NCI-H2227 treated with DMSO at 0.1 percent for 48 hours (cell line): Measurements from ENCODE around the gene HIP1.
"Not testable (repeated sequence)": the region's sequence is repeated elsewhere in the genome, so short reads cannot be mapped to it uniquely, and the experiment has no call there.

Experiments
- DNase-seq: peaks from one replicate; lab custom pipeline; 2025; lab: John Stamatoyannopoulos, UW

The HIP1 gene

GRCh38 chr7:75738975-75739795, 444 bp upstream of the HIP1 start:
- DNase-seq, result peak; percentile 97

- no peak for DNase-seq
Observed at GRCh38 chr7:75737856-75738603, 711 bp downstream of the HIP1 start.

- DNase-seq, result no peak
Observed at GRCh38 chr7:75735581-75736350, 3.0 kb downstream of the HIP1 start.

GRCh38 chr7:75734586-75735458, 3.9 kb downstream of the HIP1 start:
- peak; percentile 52 for DNase-seq

GRCh38 chr7:75732764-75733630, 5.7 kb downstream of the HIP1 start:
- DNase-seq, result no peak

- DNase-seq, result no peak
Observed at GRCh38 chr7:75732016-75732521, 6.7 kb downstream of the HIP1 start.

GRCh38 chr7:75729851-75730274, 8.9 kb downstream of the HIP1 start:
- DNase-seq, result no peak

GRCh38 chr7:75727881-75728593, 10.7 kb downstream of the HIP1 start:
- no peak for DNase-seq

GRCh38 chr7:75727351-75727750, 11.4 kb downstream of the HIP1 start:
- DNase-seq, result not testable (repeated sequence)

- DNase-seq, result no peak
Observed at GRCh38 chr7:75725306-75725705, 13.4 kb downstream of the HIP1 start.

- no peak for DNase-seq
Observed at GRCh38 chr7:75723444-75723843, 15.3 kb downstream of the HIP1 start.

GRCh38 chr7:75722373-75722772, 16.4 kb downstream of the HIP1 start:
- no peak for DNase-seq

GRCh38 chr7:75721922-75722321, 16.8 kb downstream of the HIP1 start:
- not testable (repeated sequence) for DNase-seq

- DNase-seq, result no peak
Observed at GRCh38 chr7:75721426-75721825, 17.3 kb downstream of the HIP1 start.

- no peak for DNase-seq
Observed at GRCh38 chr7:75719626-75720025, 19.1 kb downstream of the HIP1 start.

- DNase-seq, result no peak
Observed at GRCh38 chr7:75718390-75719031, 20.2 kb downstream of the HIP1 start.

GRCh38 chr7:75717746-75718145, 21.0 kb downstream of the HIP1 start:
- DNase-seq, result not testable (repeated sequence)

- no peak for DNase-seq
Observed at GRCh38 chr7:75716992-75717626, 21.6 kb downstream of the HIP1 start.

GRCh38 chr7:75715864-75716263, 22.9 kb downstream of the HIP1 start:
- no peak for DNase-seq
